CD14-positive monocyte (primary cell): ENCODE data around the gene PMS1. TPM values are rescaled to one million over a fixed set of nuclear protein-coding genes. Genes with fewer than 3 reads are reported as not detected.

Experiments used
- DNase-seq, 3 donors: peaks; one replicate each; pipeline ENCODE4 v3.0.0-alpha.2; 2011 to 2022
- H2AFZ ChIP-seq: 2 replicates; pipeline ENCODE4 v1.6.0; 2012; ENCODE audit warnings: mild to moderate bottlenecking, low read depth, low read length, inconsistent platforms; ENCODE audit not compliant: insufficient read depth, poor library complexity, severe bottlenecking
- H3K27ac ChIP-seq, 2 donors: 1 replicate in 1 of 2; 2 replicates in 1 of 2; pipeline ENCODE4 v1.5.1; 2012 to 2013; ENCODE audit warnings: low read length in 2 of 2, control low read depth in 1 of 2, inconsistent platforms in 1 of 2, low read depth in 1 of 2, mild to moderate bottlenecking in 1 of 2
- H3K27me3 ChIP-seq, 2 donors: one replicate each; pipeline versions ENCODE4 v1.6.0 to v1.6.1; 2011 to 2013; ENCODE audit warnings: low read length in 2 of 2; ENCODE audit not compliant: control insufficient read depth in 2 of 2, insufficient read depth in 2 of 2
- H3K36me3 ChIP-seq, 2 donors: replicated peaks in 1 of 2; 1 replicate in 1 of 2; 2 replicates in 1 of 2; pipeline versions ENCODE4 v1.5.1 to v1.6.1; 2012 to 2013; ENCODE audit warnings: low read length in 2 of 2, control low read depth in 1 of 2, inconsistent platforms in 1 of 2, mild to moderate bottlenecking in 1 of 2; ENCODE audit not compliant: insufficient read depth in 2 of 2, control insufficient read depth in 1 of 2
- H3K4me1 ChIP-seq, 2 donors: 1 replicate in 1 of 2; 2 replicates in 1 of 2; pipeline versions ENCODE4 v1.5.1 to v1.6.1; 2012 to 2013; ENCODE audit warnings: low read length in 2 of 2, control low read depth in 1 of 2, inconsistent platforms in 1 of 2, mild to moderate bottlenecking in 1 of 2, moderate library complexity in 1 of 2; ENCODE audit not compliant: insufficient read depth in 2 of 2, control insufficient read depth in 1 of 2
- H3K4me2 ChIP-seq: replicated peaks from 2 replicates; pipeline ENCODE3; 2012; ENCODE audit warnings: low read length, moderate library complexity, mild to moderate bottlenecking; ENCODE audit not compliant: poor library complexity, severe bottlenecking; ENCODE audit errors: extremely low read depth
- H3K4me3 ChIP-seq, 3 experiments: fragments of 200-600 bp in 1 of 3; sonication (generic) in 1 of 3; replicated peaks in 1 of 3; 1 replicate in 2 of 3; 2 replicates in 1 of 3; pipeline ENCODE4 v1.5.1; 2011 to 2013; ENCODE audit warnings: low read length in 3 of 3, mild to moderate bottlenecking in 3 of 3, control low read depth in 2 of 3, low read depth in 2 of 3, inconsistent platforms in 1 of 3, moderate library complexity in 1 of 3
- H3K79me2 ChIP-seq: 2 replicates; pipeline ENCODE4 v1.6.0; 2012; ENCODE audit warnings: mild to moderate bottlenecking, control low read depth, inconsistent platforms, low read length, moderate library complexity; ENCODE audit not compliant: insufficient read depth
- H3K9ac ChIP-seq: 2 replicates; pipeline ENCODE4 v1.6.0; 2017; ENCODE audit warnings: low read length, mild to moderate bottlenecking; ENCODE audit not compliant: insufficient read depth, poor library complexity, severe bottlenecking
- H3K9me3 ChIP-seq, 2 donors: replicated peaks in 1 of 2; 1 replicate in 1 of 2; 2 replicates in 1 of 2; pipeline versions ENCODE4 v1.5.1 to v1.6.1; 2012 to 2013; ENCODE audit warnings: low read length in 2 of 2, control low read depth in 1 of 2; ENCODE audit not compliant: control insufficient read depth in 1 of 2, insufficient read depth in 1 of 2
- H4K20me1 ChIP-seq: 2 replicates; pipeline ENCODE4 v1.6.0; 2012; ENCODE audit warnings: mild to moderate bottlenecking, low read length, control low read depth, moderate library complexity; ENCODE audit not compliant: insufficient read depth
- H3K27ac Mint-ChIP-seq, 7 donors: one replicate each; pipeline ENCODE4 v1.8.0; 2020; ENCODE audit warnings: mild to moderate bottlenecking in 7 of 7, mixed read lengths in 7 of 7, moderate library complexity in 6 of 7, inconsistent platforms in 2 of 7
- H3K27me3 Mint-ChIP-seq, 3 donors: one replicate each; pipeline ENCODE4 v1.8.0; 2021 to 2022; ENCODE audit warnings: low read depth in 3 of 3, mild to moderate bottlenecking in 3 of 3, mixed read lengths in 3 of 3, moderate library complexity in 3 of 3, inconsistent platforms in 1 of 3
- H3K36me3 Mint-ChIP-seq, 2 donors: one replicate each; pipeline ENCODE4 v1.8.0; 2020; ENCODE audit warnings: mixed read lengths in 2 of 2, inconsistent platforms in 1 of 2, mild to moderate bottlenecking in 1 of 2
- H3K4me1 Mint-ChIP-seq: one replicate; pipeline ENCODE4 v1.8.0; 2020; ENCODE audit warnings: mild to moderate bottlenecking, mixed read lengths
- H3K4me3 Mint-ChIP-seq, 2 donors: one replicate each; pipeline ENCODE4 v1.8.0; 2020; ENCODE audit warnings: mild to moderate bottlenecking in 2 of 2, mixed read lengths in 2 of 2, moderate library complexity in 1 of 2
- H3K9me3 Mint-ChIP-seq, 7 donors: one replicate each; pipeline ENCODE4 v1.8.0; 2020 to 2022; ENCODE audit warnings: mixed read lengths in 7 of 7, mild to moderate bottlenecking in 6 of 7, moderate library complexity in 6 of 7, inconsistent platforms in 2 of 7
- WGBS: methylation state at CpG from one replicate; pipeline ENCODE4 v1.1.5; 2013; ENCODE audit warnings: missing lambda C conversion rate; ENCODE audit not compliant: insufficient coverage; 5-methylcytosine and 5-hydroxymethylcytosine counted together
- intact Hi-C, 2 donors: fragments of 100-400 bp; cut with micrococcal nuclease; formaldehyde crosslinking; loops; one replicate each; pipeline versions ENCODE4 v1.15.0 to v1.15.1; 2023
- polyA plus RNA-seq, 3 donors: library from polyadenylated mRNA; depleted of rRNA in 1 of 3; unstranded in 2 of 3; stranded (reverse) in 1 of 3; fragments of 300-500 nt in 2 of 3; fragments of >200 nt in 1 of 3; fragmentation: Illumina TruSeq in 2 of 3; gene quantifications; 1 replicate in 2 of 3; 2 replicates in 1 of 3; pipeline ENCODE4 v1.2.3, GENCODE V29; 2012 to 2021
- TF ChIP-seq, protein P1 (sequence below): fragments of 200-600 bp; IDR thresholded peaks from one replicate; pipeline ENCODE4 v1.8.0; 2022; ENCODE audit warnings: antibody characterized with exemption, mild to moderate bottlenecking

Gene PMS1
- polyA plus RNA-seq, 3 donors: 3.7 to 7.8 (median 5.7) TPM

DNA sequence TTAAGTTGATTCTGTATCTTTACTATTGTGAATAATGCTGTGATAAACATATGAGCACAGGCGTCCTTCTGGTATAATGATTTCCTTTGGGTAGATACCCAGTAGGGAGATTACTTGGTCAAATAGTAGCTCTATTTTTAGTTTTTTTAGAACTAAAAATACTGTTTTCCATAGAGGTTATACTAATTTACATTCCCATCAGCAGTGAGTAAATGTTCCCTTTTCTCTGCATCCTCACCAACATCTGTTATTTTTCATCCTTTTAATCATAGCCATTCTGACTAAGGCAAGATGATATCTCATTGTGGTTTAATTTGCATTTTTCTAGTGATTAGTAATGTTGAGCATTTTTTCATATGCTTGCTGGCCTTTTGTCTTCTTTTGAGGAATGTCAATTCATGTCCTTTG lies 35.1 kb downstream of the PMS1 start:
- Histone ChIP-seq H2AFZ (no peak overlapping the region), H3K4me1 (no peaks in the 10 kb centered on the region), H3K9me3 (peaks cover 0 to 7% of the 10 kb centered on the region in 2 donors), H3K27me3 (no peaks in the 10 kb centered on the region), H3K4me2 (no peak overlapping the region), H3K27ac (no peak overlapping the region), H3K9ac (no peak overlapping the region), H3K36me3 (peaks cover 3 to 44% of the 10 kb centered on the region in 2 donors), H3K4me3 (no peak overlapping the region), H4K20me1 (no peaks in the 10 kb centered on the region), H3K79me2 (no peaks in the 10 kb centered on the region)
- Mint-ChIP-seq H3K36me3 (peaks cover 26 to 46% of the 10 kb centered on the region in 2 donors), H3K9me3 (peaks cover 4 to 11% (median 6%) of the 10 kb centered on the region in 7 donors), H3K4me1 (no peaks in the 10 kb centered on the region), H3K27ac (no peak overlapping the region), H3K4me3 (no peak overlapping the region), H3K27me3 (no peaks in the 10 kb centered on the region)
- TF ChIP-seq, protein P1, sequence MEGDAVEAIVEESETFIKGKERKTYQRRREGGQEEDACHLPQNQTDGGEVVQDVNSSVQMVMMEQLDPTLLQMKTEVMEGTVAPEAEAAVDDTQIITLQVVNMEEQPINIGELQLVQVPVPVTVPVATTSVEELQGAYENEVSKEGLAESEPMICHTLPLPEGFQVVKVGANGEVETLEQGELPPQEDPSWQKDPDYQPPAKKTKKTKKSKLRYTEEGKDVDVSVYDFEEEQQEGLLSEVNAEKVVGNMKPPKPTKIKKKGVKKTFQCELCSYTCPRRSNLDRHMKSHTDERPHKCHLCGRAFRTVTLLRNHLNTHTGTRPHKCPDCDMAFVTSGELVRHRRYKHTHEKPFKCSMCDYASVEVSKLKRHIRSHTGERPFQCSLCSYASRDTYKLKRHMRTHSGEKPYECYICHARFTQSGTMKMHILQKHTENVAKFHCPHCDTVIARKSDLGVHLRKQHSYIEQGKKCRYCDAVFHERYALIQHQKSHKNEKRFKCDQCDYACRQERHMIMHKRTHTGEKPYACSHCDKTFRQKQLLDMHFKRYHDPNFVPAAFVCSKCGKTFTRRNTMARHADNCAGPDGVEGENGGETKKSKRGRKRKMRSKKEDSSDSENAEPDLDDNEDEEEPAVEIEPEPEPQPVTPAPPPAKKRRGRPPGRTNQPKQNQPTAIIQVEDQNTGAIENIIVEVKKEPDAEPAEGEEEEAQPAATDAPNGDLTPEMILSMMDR: no peak
- DNase-seq: no peak
- no CpG with 5 or more reads among the region's 1 CpG for WGBS
- intact Hi-C loops: no loop called here

DNA sequence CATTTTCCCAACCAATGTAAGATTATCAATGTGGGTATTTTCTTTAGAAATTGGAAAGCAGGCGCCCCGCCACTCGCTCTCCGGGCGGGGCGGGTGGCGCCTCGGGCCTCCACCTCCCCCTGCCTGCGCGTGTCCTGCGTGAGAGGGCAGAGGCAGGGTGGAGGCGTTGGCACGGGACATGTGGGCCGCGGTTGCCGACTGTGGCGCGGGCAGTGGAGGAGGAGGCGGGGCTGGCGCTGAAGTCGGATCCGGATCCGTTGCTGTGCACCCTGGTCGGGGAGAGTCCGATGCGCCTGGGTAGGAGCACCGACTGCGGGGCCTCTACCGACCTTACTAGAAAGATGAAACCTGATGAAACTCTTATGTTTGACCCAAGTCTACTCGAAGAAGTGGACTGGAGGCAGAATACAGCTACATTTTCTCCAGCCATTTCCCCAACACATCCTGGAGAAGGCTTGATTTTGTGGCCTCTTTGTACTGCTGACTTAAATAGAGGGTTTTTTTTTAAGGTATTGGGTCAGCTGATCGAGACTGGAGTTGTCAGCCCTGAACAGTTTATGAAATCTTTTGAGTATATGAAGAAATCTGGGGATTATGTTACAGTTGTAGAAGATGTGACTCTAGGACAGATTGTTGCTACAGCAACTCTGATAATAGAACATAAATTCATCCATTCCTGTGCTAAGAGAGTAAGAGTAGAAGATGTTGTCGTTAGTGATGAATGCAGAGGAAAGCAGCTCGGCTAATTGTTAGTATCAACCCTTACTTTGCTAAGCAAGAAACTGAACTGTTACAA lies 37.9 kb downstream of the PMS1 start:
- intact Hi-C loops: no loop called here
- Histone ChIP-seq H3K4me3 (no peak overlapping the region), H3K27ac (no peak overlapping the region), H3K9me3 (no peaks in the 10 kb centered on the region), H3K9ac (no peak overlapping the region), H4K20me1 (no peaks in the 10 kb centered on the region), H3K4me1 (no peaks in the 10 kb centered on the region), H3K27me3 (no peaks in the 10 kb centered on the region), H2AFZ (no peak overlapping the region), H3K4me2 (no peak overlapping the region), H3K79me2 (no peaks in the 10 kb centered on the region), H3K36me3 (peaks cover 3 to 36% of the 10 kb centered on the region in 2 donors)
- peaks cover 31 to 36% of the 10 kb centered on the region in 2 donors for H3K36me3 Mint-ChIP-seq
- H3K27me3 Mint-ChIP-seq: peaks cover 0 to 2% (median 0%) of the 10 kb centered on the region in 3 donors
- over 99% methylated on average over 28 of the region's 33 CpGs for whole genome bisulfite sequencing
- H3K4me3 Mint-ChIP-seq: no peak overlapping the region
- H3K27ac Mint-ChIP-seq: no peak overlapping the region
- TF ChIP-seq, protein P1: no peak
- H3K9me3 Mint-ChIP-seq: peaks cover 0 to 9% (median 0%) of the 10 kb centered on the region in 7 donors
- no peaks in the 10 kb centered on the region for H3K4me1 Mint-ChIP-seq
- DNase-seq: no peak
